GDM1 (cell line): Measurements from ENCODE around the gene SRRM3.
A peak's percentile ranks its signal among the peaks of the same experiment; 100 is the strongest.
"Not testable (repeated sequence)": the region's sequence is repeated elsewhere in the genome, so short reads cannot be mapped to it uniquely, and the experiment has no call there.

Source experiments
- DNase-seq: peaks from one replicate; lab custom pipeline; 2025; lab: John Stamatoyannopoulos, UW

The SRRM3 gene

DNA sequence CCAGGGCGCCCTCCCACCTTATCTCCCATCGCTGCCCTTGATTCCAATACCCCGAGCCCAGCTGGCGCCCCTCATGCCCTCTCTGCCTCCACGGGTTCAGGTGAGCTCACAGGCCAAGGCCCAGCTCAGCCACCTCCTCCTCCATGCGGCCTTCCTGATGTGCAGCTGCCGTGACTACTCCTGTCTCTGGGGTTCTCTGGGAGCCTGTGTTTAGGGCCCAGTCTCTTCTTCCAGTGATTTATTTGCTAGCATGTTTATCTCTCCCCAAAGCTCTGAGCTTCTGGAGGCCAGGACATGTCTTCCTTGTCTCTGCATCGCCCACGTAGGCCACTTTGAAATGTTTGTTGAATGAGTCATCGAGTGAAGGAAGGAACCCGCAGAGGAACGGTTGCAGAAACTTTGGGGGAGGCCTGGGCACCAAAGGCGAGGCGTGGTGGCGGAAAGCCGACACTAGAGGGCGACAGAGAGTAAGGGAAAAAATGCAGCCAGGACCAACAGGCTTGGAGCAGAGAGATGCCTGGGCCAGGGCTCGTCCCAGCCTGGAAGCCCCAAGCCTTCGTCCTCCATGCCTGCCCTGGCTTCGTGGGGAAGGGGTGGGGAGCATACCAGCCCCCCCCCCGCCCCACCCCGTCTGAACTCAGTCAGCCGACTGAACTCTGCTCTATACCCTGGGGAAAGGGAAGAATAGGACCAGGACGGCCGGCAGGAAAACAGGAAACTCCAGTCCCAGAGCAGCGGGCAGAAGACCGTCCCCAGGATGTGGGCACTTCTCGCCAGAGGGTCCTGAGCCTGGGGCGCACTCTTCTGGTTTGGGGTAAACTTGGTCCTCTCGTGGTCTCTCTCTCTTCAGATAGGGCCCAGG is 89.9 kb downstream of the SRRM3 start:
- peak; percentile 93 for DNase-seq

DNA sequence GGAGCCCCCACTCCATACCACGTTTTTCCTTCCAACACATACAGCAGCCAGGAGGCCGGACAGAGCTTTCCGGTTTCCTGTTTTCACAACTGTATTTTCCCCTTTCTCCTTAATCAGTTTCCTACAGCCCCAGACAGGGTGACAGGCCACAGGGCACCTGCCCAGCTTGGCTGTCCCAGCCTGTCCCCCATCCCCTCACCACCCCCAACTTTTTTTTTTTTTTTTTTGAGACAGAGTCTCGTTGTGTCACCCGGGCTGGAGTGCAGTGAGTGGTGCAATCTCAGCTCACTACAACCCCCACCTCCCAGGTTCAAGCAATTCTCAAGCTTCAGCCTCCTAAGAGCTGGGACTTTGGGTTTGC is 90.5 kb downstream of the SRRM3 start:
- peak; percentile 79 for DNase-seq

DNA sequence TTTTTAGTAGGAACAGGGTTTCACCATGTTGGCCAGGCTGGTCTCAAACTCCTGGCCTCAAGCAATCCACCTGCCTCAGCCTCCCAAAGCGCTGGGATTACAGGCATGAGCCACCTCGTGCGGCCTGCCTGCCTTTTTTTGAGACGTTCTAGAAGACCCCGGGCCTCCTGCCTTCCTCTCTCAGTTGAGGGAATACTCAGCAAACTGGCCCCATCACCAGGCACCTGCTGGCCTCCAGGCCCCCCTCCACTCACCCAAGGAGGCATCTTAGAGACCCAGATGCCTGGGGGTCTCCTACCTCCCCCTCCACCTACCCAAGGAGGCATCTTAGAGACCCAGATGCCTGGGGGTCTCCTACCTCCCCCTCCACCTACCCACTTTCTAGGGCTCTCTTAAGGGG is 91.2 kb downstream of the SRRM3 start:
- DNase-seq, result not testable (repeated sequence)

DNA sequence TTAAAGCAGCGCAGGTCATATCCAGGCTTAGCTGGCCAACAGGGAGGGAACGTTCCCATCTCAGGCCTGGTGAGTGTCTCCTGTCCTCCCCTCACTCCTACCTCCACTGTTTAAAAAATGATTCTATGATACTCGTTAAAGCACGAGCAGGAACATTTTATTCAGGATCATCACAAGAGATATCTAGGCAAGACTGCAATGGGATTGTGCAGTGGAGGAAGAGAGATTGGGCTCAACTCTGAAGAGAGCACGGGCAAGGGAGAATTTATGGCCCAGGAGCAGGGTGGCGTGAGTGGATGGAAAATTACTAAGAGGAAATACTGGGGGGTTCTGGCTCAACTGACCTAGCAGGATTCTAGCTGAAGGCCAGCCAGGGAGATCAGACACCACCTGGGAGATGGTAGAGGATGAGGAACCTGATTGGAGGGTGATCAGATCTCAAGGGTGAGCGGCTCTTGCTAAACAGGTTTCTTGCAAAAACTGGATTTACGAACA is 91.8 kb downstream of the SRRM3 start:
- DNase-seq, result no peak

DNA sequence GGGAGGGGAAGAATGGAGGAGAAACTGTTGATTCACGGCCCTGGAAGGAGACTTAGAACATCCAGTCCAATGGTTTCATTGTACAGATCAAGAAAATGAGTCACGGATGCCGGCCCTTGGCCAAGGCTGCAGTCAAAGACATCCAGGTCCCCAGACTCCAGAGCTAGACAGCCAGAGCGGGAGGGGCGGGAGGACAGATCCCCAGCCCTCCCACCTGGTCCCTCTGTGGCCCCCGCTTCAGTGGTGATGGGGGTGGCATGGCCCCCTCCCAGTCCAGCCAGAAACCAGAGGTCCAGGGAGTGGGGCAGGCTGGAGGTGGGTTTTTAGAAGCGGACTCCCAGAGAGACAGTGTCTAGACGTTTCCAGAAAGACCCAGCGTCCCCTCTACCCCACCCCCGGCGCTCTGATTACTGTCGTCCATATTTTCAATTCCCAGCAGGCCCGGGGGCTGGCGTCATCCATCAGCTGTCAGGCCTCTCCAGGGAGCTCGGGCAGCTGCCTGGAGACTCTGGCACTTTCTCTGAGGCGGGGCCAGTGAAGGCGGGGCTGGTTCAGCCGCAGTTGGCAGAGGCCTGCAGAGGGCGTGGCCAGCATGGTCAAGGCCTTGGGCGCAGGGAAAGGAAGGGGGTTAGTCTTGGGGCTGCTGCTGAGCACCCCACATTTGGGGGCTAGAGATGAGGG is 92.8 kb downstream of the SRRM3 start:
- DNase-seq, result no peak

DNA sequence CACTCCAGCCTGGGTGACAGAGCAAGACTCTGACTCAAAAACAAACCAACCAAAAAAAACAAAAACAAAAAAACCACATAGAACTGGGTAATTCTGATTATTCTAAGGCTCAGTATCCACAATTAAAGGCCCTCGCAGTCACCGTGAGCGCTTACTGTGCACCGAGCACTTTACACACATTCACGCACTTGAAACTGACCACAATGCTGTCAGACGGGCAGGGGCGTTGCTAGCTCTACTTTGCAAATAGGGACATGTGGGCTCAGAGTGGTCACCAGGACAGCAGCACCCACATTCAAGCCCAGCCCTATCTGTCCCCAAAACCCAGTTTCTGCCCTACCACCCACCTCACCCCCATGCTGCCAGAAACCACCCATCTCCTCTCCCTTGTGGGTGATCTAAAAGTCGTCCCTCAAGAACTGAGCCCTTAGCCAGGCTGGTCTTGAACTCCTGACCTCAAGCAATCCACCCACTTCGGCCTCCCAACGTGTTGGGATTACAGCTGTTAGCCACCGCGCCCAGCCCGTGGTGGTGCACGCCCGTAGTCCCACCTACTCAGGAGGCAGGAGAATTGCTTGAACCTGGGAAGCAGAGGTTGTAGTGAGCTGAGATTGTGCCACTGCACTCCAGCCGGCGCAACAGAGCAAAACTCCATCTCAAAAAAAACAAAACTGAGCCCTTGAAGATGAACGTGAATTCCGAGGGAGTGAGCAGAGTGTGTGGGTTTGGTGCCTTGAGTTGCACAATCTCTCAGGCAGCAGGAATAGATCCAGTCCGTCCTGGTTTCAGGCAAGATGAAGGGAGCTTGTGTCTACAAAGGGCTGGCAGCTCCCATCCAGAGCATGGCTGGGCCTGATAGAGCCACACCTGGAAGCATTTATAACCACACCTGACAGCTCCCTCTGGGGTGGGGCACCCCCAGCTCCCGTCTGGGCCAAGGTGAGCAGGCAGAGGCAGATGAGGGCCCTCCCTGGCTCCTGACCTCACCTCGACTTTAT is 95.3 kb downstream of the SRRM3 start:
- no peak for DNase-seq

DNA sequence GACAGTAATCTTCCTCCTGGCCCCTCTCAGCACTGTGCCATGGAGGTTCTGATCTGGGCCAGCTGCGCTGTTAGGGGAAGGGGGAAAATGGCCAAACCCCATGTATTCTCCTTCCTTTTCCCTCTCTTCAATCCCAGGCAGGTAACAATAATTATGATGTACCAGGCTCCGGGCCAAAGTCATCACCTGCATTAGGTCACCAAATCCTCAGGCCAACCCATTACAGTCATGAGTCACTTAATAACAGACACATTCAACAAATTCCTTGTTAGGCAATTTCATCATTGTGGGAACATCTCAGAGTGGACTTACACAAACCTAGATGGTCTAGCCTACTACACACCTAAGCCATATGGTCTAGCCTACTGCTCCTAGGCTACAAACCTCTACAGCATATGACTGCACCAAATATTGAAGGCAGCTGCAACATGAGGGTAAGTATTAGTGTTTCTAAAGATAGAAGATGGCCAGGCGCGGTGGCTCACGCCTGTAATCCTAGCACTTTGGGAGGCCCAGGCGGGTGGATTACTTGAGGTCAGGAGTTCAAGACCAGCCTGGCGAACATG is 98.6 kb downstream of the SRRM3 start:
- DNase-seq, result no peak

DNA sequence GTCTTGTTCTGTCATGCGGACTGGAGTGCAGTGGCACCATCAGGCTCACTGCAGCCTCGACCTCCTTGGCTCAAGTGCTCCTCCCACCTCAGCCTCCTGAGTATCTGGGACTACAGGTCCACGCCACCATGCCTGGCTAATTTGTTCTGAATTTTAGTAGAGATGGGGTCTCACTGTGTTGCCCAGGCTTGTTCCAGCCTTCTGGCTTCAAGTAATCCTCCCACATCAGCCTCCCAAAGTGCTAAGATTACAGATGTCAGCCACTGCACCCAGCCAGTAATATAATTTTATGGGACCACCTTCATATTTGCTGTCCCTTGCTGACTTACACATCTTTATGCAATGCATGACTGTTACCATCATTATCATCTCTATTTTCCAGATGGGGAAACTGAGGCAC is 99.3 kb downstream of the SRRM3 start:
- no peak for DNase-seq

DNA sequence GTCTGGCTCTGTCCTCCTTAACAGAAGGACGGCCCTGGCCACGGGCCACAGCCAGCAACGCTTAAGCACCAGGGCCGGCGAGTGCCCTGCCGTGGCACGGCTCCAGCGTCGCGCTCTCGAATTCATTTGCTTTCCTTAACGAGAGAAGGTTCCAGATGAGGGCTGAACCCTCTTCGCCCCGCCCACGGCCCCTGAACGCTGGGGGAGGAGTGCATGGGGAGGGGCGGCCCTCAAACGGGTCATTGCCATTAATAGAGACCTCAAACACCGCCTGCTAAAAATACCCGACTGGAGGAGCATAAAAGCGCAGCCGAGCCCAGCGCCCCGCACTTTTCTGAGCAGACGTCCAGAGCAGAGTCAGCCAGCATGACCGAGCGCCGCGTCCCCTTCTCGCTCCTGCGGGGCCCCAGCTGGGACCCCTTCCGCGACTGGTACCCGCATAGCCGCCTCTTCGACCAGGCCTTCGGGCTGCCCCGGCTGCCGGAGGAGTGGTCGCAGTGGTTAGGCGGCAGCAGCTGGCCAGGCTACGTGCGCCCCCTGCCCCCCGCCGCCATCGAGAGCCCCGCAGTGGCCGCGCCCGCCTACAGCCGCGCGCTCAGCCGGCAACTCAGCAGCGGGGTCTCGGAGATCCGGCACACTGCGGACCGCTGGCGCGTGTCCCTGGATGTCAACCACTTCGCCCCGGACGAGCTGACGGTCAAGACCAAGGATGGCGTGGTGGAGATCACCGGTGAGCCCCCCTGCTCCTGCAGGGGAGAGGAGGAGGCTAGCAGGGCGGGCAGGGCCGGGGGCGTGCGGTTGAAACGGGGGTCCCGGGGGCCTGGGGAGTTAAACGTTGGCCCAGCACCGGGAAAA is 100.9 kb downstream of the SRRM3 start, which contains the start of gene HSPB1:
Gene HSPB1, plus strand, starts transcription at position 327 of the 855 bp plus-strand sequence. Its CDS starts 40 bp downstream, at position 367.
- DNase-seq, result peak; percentile 68

DNA sequence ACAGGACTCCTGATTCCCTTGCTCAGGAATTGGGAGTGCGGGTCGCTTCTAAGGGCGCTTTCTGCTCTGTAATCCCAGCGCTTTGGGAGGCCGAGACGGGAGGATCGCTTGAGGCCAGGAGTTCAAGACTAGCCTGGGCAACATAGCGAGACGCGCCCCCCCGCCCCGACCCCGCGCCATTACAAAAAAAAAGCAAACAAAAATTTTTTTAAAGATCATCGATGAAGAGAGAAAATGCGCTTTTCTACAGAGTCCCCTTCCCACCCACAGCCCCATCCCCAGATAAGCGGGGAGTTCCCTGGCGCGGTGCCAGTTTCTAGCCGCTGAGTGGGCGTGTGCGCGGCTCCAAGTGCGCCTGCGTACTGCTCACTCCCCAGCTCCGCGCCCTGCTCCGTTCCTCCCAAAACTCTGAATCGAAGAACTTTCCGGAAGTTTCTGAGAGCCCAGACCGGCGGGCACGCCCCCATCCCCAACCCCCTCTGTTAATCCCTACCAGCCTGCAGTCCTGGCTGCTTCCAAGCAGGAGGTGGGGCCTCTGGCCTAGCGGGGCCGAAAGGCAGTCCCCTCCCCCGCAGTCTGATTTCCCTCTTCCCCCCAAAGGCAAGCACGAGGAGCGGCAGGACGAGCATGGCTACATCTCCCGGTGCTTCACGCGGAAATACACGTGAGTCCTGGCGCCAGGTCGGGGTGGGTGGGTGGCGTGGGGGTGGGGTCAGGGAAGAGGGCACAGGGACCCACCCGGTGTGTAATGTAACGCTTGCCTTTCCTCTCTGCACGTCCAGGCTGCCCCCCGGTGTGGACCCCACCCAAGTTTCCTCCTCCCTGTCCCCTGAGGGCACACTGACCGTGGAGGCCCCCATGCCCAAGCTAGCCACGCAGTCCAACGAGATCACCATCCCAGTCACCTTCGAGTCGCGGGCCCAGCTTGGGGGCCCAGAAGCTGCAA is 101.8 kb downstream of the SRRM3 start:
- peak; percentile 84 for DNase-seq

DNA sequence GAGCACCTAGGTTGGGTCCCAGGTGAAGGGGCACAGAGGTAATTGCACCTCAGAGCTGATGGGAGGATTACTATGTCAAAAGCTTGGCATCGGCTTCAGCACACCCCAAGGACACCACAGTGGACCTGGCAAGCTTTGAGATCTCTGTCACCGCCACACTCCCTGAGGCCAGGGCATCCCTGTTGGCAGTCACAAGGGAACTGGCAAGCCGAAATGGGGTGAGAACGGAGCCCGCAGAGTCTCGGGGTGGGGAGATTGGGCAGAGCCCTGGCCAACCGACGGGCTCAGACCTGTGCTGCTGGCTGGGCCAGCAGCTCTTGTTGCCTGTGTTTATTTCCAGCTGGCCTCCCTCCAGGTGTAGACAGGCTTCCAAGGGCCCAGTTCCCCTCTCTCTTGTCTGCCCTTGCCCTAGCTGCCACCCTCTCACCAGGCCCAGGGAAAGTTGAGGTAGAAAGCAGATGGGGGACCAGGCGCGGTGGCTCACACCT is 103.2 kb downstream of the SRRM3 start:
- DNase-seq, result no peak

DNA sequence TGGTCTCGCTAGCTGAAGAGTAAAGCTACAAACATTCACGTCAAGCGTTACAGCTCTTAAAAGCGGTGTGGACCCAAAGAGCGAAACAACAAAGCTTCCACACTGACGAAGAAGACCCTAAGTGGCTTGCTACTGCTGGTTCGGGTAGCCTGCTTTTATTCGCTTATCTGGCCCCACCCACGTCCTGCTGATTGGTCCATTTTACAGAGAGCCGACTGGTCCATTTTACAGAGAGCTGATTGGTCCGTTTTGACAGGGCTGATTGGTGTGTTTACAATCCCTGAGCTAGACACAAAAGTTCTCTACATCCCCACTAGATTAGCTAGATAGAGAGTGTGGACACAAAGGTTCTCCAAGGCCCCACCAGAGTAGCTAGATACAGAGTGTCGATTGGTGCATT is 107.2 kb downstream of the SRRM3 start:
- not testable (repeated sequence) for DNase-seq

DNA sequence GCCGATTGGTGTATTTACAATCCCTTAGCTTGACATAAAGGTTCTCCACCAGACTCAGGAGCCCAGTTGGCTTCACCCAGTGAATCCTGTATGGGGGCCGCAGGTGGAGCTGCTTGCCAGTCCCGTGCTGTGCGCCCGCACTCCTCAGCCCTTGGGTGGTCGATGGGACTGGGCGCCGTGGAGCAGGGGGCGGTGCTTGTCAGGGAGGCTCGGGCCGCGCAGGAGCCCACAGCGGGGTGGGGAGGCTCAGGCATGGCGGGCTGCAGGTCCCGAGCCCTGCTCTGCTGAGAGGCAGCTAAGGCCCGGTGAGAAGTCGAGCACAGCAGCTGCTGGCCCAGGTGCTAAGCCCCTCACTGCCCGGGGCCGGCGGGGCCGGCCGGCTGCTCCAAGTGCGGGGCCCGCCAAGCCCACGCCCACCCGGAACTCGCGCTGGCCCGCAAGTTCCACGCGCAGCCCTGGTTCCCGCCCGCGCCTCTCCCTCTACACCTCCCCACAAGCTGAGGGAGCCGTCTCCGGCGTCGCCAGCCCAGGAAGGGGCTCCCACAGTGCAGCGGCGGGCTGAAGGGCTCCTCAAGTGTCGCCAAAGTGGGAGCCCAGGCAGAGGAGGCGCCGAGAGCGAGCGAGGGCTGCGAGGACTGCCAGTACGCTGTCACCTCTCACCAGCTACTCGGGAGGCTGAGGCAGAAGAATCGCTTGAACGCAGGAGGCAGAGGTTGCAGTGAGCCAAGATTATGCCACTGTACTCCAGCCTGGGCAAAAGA is 107.8 kb downstream of the SRRM3 start:
- DNase-seq, result not testable (repeated sequence)

DNA sequence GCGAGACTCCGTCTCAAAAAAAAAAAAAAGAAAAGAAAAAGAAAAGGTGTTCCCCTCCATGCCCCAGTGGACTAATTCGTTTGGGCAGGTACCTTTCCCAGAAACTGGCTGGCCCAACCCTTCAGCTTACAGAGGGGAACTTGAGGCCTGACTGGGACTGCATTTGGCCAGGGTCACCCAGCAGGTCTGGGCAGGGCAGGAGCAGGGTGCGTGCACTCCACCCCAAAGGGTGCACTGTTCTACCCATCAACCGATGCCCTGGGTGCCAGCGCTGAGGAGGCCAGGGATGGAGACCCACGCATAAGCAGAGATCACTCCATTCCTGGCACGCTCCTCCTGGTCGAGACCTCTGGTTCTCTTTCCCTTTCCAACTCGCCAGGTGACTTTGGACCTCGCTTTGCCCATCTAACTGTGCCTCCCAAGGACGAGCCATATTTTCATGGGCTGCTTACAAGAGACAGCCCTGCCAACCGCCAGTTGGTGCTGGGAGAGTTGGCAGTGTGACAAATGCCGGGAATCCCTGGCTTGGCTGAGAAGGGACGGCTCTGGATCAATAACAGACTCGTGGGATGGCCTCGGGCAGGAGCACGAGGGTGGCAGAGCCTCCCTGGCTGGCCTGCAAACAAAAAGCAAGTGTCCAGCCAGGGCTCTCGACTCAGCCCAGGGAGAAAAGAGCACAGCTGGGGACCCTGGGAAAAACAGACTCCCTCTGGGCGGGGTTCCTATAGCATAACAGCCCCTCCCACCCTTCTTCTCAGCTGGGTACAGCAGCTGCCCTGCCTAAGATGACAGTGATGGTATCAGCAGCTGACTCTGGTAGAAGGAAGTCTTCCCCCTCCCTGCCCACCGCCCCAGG is 108.6 kb downstream of the SRRM3 start:
- no peak for DNase-seq

DNA sequence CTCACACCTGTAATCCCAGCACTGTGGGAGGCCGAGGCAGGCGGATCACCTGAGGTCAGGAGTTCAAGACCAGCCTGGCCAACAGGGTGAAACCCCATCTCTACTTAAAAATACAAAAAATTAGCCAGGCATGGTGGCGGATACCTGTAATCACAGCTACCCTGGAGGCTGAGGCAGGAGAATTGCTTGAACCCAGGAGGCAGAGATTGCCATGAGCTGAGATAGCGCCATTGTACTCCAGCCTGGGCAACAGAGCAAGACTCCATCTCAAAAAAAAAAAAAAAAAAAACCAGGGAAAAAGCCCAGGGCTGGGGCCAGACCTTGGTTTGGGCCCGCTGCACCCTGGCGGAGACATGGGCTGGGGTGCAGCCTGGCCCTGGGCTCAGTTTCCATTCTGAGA is 110.1 kb downstream of the SRRM3 start:
- DNase-seq, result not testable (repeated sequence)

DNA sequence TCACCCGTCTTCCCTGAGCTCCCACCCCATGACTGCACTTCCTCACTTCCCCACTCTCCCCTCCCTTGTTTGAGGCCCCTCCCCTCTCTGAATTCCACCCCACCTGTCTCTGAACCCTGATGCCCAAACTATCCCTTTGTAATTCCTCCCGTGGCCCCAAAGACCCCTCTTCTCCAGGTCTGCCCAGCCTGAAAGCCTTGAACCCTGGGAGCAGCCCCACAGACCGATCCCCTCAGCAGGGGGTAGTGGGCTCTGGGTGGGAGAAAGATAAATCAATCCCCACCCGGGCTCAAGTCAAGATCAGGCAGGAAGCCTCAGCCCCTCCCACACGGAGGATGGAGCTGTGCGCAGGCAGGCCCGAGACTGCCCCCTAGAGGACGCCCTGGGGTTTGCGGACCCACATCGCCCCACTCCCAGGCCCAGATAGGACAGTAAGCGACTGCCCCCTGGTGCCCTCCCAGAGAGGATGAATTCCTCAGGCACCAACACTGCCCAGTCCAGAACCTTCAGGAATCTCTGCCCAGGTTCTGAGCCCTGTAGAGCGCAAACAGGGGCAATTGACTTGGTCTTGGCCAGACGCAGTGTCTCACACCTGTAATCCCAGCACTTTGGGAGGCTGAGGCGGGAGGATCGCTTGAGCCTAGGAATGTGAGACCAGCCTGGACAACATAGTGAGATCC is 112.5 kb downstream of the SRRM3 start:
- DNase-seq, result peak; percentile 89

DNA sequence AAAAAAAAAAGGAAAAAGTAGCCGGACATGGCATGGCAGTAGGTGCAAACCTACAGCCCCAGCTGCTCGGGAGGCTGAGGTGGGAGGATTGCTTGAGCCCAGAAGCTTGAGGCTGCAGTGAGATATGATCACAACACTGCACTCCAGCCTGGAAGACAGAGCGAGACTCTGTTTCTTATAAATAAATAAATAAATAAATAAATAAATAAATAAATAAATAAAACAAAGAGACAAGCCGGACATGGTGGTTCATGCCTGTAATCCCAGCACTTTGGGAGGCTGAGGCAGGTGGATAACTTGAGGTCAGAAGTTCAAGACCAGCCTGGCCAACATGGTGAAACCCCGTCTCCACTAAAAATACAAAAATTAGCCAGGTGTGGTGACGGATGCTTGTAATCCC is 113.0 kb downstream of the SRRM3 start:
- not testable (repeated sequence) for DNase-seq
